ENCODE data around the gene CFAP53.
"Not testable (repeated sequence)": the region's sequence is repeated elsewhere in the genome, so short reads cannot be mapped to it uniquely, and the experiment has no call there.

The CFAP53 gene

DNA sequence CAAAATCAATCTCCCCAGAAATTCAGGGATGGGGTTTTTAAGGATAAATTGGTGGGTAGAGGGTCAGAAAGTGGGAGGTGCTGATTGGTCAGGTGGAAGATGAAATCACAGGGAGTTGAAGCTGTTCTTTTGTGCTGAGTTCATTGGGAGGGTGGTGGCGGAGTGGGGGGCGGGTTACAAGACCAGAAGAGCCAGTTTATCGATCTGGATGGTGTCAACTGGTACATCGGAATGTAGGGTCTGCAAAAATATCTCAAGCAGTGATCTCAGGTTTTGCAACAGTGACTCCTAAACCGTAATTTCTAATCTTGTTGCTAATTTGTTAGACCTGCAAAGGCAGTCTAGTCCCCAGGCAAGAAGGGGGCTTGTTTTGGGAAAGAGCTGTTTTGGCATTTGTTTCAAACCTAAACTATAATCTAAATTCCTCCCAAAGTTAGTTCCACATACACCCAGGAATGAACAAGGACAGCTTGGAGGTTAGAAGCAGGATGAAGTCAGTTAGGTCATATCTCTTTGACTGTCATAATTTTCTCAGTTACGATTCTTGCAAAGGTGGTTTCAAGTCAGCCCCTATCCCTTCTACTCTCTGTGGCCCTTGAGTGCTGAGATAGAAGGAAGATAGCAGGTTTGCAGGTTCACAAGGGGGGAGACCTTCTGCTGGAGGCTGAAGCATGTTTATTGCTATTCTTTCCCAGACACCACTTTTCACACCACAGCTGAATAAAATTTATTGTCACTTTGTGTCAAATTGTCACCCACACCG, 33.5 kb upstream of the CFAP53 start:
- TF ChIP-seq, protein P1, sequence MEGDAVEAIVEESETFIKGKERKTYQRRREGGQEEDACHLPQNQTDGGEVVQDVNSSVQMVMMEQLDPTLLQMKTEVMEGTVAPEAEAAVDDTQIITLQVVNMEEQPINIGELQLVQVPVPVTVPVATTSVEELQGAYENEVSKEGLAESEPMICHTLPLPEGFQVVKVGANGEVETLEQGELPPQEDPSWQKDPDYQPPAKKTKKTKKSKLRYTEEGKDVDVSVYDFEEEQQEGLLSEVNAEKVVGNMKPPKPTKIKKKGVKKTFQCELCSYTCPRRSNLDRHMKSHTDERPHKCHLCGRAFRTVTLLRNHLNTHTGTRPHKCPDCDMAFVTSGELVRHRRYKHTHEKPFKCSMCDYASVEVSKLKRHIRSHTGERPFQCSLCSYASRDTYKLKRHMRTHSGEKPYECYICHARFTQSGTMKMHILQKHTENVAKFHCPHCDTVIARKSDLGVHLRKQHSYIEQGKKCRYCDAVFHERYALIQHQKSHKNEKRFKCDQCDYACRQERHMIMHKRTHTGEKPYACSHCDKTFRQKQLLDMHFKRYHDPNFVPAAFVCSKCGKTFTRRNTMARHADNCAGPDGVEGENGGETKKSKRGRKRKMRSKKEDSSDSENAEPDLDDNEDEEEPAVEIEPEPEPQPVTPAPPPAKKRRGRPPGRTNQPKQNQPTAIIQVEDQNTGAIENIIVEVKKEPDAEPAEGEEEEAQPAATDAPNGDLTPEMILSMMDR (IDR thresholded peaks at IDR 0.05; ENCODE audit: low read depth, low read length, missing control alignments): no peak
- no peak for DNase-seq (ENCODE audit: low read depth)
- in situ Hi-C loops (cut with HindIII; ENCODE audit: low sequenced_read_pairs): no loop called here
- H3K4me3 ChIP-seq (ENCODE audit: low read depth, low read length): no peak overlapping the region

DNA sequence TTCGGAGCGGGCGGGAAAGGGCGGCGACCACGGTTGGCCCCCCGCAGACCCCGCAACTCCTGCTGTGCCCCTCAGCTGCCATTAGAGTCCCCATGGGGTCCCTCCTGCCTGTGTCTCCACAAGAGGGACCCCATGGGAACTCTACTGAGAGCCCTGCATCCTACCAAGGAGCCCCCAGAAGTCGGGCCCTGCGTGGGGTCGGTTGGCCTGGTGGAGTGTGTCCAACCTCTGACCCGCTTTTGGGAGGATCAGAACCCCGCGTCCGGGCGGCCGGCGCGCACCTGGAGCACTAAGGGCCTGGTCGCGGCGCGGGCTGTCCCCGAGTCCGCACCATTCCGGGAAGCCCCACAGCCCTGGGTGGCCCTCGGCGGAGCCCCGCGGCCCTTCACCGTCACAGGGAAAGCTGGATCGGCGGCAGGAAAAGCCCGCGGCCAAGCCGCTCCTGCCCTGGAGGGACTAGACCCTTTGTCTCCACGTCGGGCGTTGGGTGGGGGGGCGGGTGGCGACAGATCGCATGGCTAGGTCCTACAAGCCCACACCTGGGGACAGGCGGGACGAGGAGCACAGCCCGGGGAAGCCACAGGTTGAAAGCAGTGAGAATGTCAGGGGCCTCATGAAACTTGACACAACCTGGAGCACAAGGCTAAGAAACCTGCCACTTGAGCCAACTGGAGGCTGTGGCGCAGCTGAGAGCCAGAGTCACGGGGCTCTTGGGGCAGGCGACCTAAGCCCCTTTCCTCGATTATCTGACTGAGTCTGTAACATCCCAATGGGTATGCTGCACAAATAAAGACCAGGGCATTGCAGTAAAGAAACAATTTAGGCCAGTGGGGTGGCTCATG, 32.4 kb upstream of the CFAP53 start:
- DNase-seq (ENCODE audit: low read depth): no peak
- peak overlapping the region; percentile 40 for H3K4me3 ChIP-seq (ENCODE audit: low read depth, low read length)
- TF ChIP-seq, protein P1 (IDR thresholded peaks at IDR 0.05; ENCODE audit: low read depth, low read length, missing control alignments): no peak
- in situ Hi-C loops (cut with HindIII; ENCODE audit: low sequenced_read_pairs): no loop called here

- peak; percentile 36 for DNase-seq (ENCODE audit: low read depth)
- in situ Hi-C loops (cut with HindIII; ENCODE audit: low sequenced_read_pairs): no loop called here
- H3K4me3 ChIP-seq (ENCODE audit: low read depth, low read length): peak overlapping the region; percentile 40
- TF ChIP-seq, protein P1 (IDR thresholded peaks at IDR 0.05; ENCODE audit: low read depth, low read length, missing control alignments): no peak
These were observed 31.5 kb upstream of the CFAP53 start for GRCh38 chr18:50297621-50298442.

- in situ Hi-C loops (cut with HindIII; ENCODE audit: low sequenced_read_pairs): no loop called here
- no peak for DNase-seq (ENCODE audit: low read depth)
- no peak overlapping the region for H3K4me3 ChIP-seq (ENCODE audit: low read depth, low read length)
- TF ChIP-seq, protein P1 (IDR thresholded peaks at IDR 0.05; ENCODE audit: low read depth, low read length, missing control alignments): no peak
These were observed 26.7 kb upstream of the CFAP53 start for GRCh38 chr18:50293039-50293438.

DNA sequence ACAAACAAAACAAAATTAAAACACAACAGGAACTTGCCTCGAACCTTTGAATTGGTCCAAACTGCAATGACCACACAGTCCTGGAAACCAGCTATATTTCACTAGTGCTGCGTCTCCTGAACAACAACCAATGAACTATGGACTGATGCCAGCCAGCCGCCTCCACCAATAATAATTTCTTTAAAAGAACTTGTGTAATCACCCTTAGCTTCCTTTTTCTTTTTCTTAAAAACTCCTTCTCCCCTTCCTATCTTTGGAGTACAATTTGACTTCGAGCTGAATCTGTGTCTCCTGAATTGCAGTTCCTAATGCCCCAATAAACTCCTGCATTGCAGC, 22.8 kb upstream of the CFAP53 start:
- H3K4me3 ChIP-seq (ENCODE audit: low read depth, low read length): no peak overlapping the region
- DNase-seq (ENCODE audit: low read depth): no peak
- in situ Hi-C loops (cut with HindIII; ENCODE audit: low sequenced_read_pairs): no loop called here
- TF ChIP-seq, protein P1 (IDR thresholded peaks at IDR 0.05; ENCODE audit: low read depth, low read length, missing control alignments): no peak

DNA sequence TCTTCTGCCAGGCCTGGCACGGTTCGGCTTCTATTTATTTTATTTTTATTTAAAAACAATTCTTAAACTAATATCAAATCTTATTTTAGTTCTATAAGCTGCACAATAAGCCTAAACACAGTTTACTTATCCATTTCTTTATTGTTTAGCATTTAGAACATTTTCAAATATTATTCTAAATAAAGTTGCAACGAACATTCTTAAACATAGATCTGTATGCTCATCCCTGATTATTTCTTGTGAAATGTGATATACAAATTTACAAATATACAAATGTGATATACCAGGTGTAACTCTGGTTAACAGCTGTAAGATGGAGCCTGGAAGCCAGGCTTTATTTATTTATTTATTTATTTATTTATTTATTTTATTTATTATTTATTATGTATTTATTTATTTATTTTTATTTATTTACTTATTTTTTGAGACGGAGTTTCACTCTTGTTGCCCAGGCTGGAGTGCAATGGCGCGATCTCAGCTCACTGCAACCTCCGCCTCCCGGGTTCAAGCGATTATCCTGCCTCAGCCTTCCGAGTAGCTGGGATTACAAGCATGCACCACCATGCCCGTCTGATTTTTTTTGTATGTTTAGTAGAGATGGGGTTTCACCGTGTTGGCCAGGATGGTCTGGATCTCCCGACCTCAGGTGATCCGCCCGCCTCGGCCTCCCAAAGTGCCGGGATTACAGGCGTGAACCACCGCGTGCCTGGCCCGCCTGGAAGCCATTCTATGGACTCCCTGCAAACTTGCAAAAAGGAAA, 22.2 kb upstream of the CFAP53 start:
- in situ Hi-C loops (cut with HindIII; ENCODE audit: low sequenced_read_pairs); DNase-seq (ENCODE audit: low read depth): not testable (repeated sequence)
- H3K4me3 ChIP-seq (ENCODE audit: low read depth, low read length): peak overlapping the region; percentile 89
